H1 (cell line): ENCODE measurements around the gene POLG. TPM values are rescaled to one million over a fixed set of nuclear protein-coding genes. Genes with fewer than 3 reads are reported as not detected.

Experiments used
- CTCF ChIA-PET: fragments of 300-600 bp; sonication (Branson Sonifier 250); formaldehyde crosslinking; loops from one replicate; lab custom pipeline; 2021; ENCODE audit not compliant: partially characterized antibody; lab: Charles Lee
- POLR2A ChIA-PET: fragments of 300-600 bp; sonication (Branson Sonifier 250); formaldehyde crosslinking; loops from one replicate; lab custom pipeline; 2021; ENCODE audit warnings: inconsistent platforms; ENCODE audit not compliant: partially characterized antibody; lab: Charles Lee
- DNase-seq, 2 experiments: peaks; one replicate each; pipeline versions ENCODE4 v3.0.0 to v3.0.0-alpha.2; 2010 to 2022; ENCODE audit warnings: low spot score in 2 of 2, low read depth in 1 of 2, mixed read lengths in 1 of 2
- FAIRE-seq: peaks from 2 replicates; lab custom pipeline; 2011; peaks lifted over from hg19 to GRCh38; lab: Jason Lieb, UNC
- H2AFZ ChIP-seq: 2 replicates; pipeline ENCODE4 v1.8.1; 2012; ENCODE audit warnings: low read length, inconsistent platforms
- H2AK5ac ChIP-seq: 2 replicates; pipeline ENCODE4 v1.6.1; 2013; ENCODE audit warnings: low read depth, low read length
- H2BK120ac ChIP-seq: replicated peaks from 2 replicates; pipeline ENCODE3; 2013; ENCODE audit warnings: low read depth, low read length, inconsistent platforms
- H2BK12ac ChIP-seq: 2 replicates; pipeline ENCODE4 v1.6.1; 2013; ENCODE audit warnings: low read depth, low read length
- H2BK15ac ChIP-seq: 2 replicates; pipeline ENCODE4 v1.6.1; 2013; ENCODE audit warnings: low read length
- H2BK20ac ChIP-seq: 2 replicates; pipeline ENCODE4 v1.6.1; 2013; ENCODE audit warnings: low read length
- H2BK5ac ChIP-seq: 2 replicates; pipeline ENCODE4 v1.6.1; 2013; ENCODE audit warnings: low read depth, low read length
- H3K14ac ChIP-seq: 2 replicates; pipeline ENCODE4 v1.6.1; 2013; ENCODE audit warnings: inconsistent platforms; ENCODE audit not compliant: insufficient read length
- H3K18ac ChIP-seq: 2 replicates; pipeline ENCODE4 v1.6.1; 2013; ENCODE audit warnings: low read length; ENCODE audit errors: extremely low read depth
- H3K23ac ChIP-seq: 2 replicates; pipeline ENCODE4 v1.6.1; 2013; ENCODE audit warnings: inconsistent platforms; ENCODE audit not compliant: insufficient read length
- H3K23me2 ChIP-seq: 2 replicates; pipeline ENCODE4 v1.6.1; 2013; ENCODE audit warnings: low read depth, low read length
- H3K27ac ChIP-seq: 2 replicates; pipeline ENCODE4 v1.6.1; 2011; ENCODE audit warnings: low read depth, low read length, inconsistent platforms
- H3K27me3 ChIP-seq, 4 experiments: replicated peaks in 1 of 4; 1 replicate in 1 of 4; 2 replicates in 3 of 4; pipeline versions ENCODE4 v1.6.1 to v1.8.1; 2011 to 2013; ENCODE audit warnings: low read length in 3 of 4, mild to moderate bottlenecking in 3 of 4, inconsistent platforms in 2 of 4, mixed read lengths in 2 of 4, moderate library complexity in 1 of 4; ENCODE audit not compliant: control insufficient read depth in 3 of 4, insufficient read depth in 3 of 4; ENCODE audit errors: extremely low read depth in 1 of 4
- H3K36me3 ChIP-seq, 4 experiments: 2 replicates each; pipeline versions ENCODE4 v1.6.1 to v1.8.1; 2011 to 2013; ENCODE audit warnings: mild to moderate bottlenecking in 4 of 4, low read length in 3 of 4, moderate library complexity in 2 of 4, control low read depth in 1 of 4, inconsistent platforms in 1 of 4; ENCODE audit not compliant: insufficient read depth in 4 of 4, control insufficient read depth in 2 of 4
- H3K4ac ChIP-seq: replicated peaks from 2 replicates; pipeline ENCODE3; 2013; ENCODE audit warnings: low read length, low read depth, mixed read lengths, inconsistent platforms; ENCODE audit not compliant: insufficient read length
- H3K4me1 ChIP-seq, 4 experiments: replicated peaks in 1 of 4; 1 replicate in 1 of 4; 2 replicates in 3 of 4; pipeline versions ENCODE4 v1.6.1 to v1.8.1; 2011 to 2013; ENCODE audit warnings: low read length in 3 of 4, inconsistent platforms in 2 of 4, mixed read lengths in 1 of 4; ENCODE audit not compliant: insufficient read depth in 4 of 4, control insufficient read depth in 3 of 4
- H3K4me2 ChIP-seq, 2 experiments: 2 replicates each; pipeline versions ENCODE4 v1.6.1 to v1.8.1; 2011 to 2013; ENCODE audit warnings: low read depth in 2 of 2, low read length in 2 of 2, control low read depth in 1 of 2, inconsistent platforms in 1 of 2, mild to moderate bottlenecking in 1 of 2; ENCODE audit not compliant: insufficient read depth in 1 of 2
- H3K4me3 ChIP-seq, 4 experiments: fragments of 200-600, 300-600 bp in 1 of 4; sonication (generic), shearing (Covaris generic), sonication (Bioruptor Twin) in 1 of 4; 2 replicates each; pipeline versions ENCODE4 v1.5.1 to v1.8.1; 2011 to 2016; ENCODE audit warnings: low read length in 4 of 4, low read depth in 3 of 4, control low read depth in 2 of 4, inconsistent platforms in 2 of 4, mild to moderate bottlenecking in 2 of 4, mixed read lengths in 1 of 4, moderate library complexity in 1 of 4; ENCODE audit not compliant: insufficient read depth in 2 of 4; ENCODE audit errors: extremely low read depth in 1 of 4
- H3K56ac ChIP-seq: replicated peaks from 2 replicates; pipeline ENCODE3; 2013; ENCODE audit warnings: low read depth, mild to moderate bottlenecking, mixed read lengths, low read length, inconsistent platforms; ENCODE audit not compliant: insufficient read length
- H3K79me1 ChIP-seq: 2 replicates; pipeline ENCODE4 v1.6.1; 2013; ENCODE audit warnings: low read depth, low read length, control low read depth
- H3K79me2 ChIP-seq, 2 experiments: 2 replicates each; pipeline versions ENCODE4 v1.6.1 to v1.8.1; 2012 to 2013; ENCODE audit warnings: low read length in 2 of 2, mild to moderate bottlenecking in 2 of 2, inconsistent platforms in 1 of 2; ENCODE audit not compliant: insufficient read depth in 2 of 2, control insufficient read depth in 1 of 2
- H3K9ac ChIP-seq, 4 experiments: replicated peaks in 1 of 4; 1 replicate in 1 of 4; 2 replicates in 3 of 4; pipeline versions ENCODE4 v1.6.1 to v1.8.1; 2011 to 2013; ENCODE audit warnings: low read depth in 3 of 4, low read length in 3 of 4, control low read depth in 2 of 4, mild to moderate bottlenecking in 2 of 4, moderate library complexity in 2 of 4, inconsistent platforms in 1 of 4; ENCODE audit errors: extremely low read depth in 1 of 4
- H3K9me3 ChIP-seq, 2 experiments: 2 replicates each; pipeline versions ENCODE4 v1.6.1 to v1.8.1; 2012 to 2013; ENCODE audit warnings: mild to moderate bottlenecking in 2 of 2, moderate library complexity in 2 of 2, control low read depth in 1 of 2, inconsistent platforms in 1 of 2, low read depth in 1 of 2, low read length in 1 of 2, mixed read lengths in 1 of 2; ENCODE audit not compliant: insufficient read depth in 2 of 2
- H4K20me1 ChIP-seq, 2 experiments: replicated peaks in 1 of 2; 2 replicates each; pipeline versions ENCODE3 to v1.8.1; 2011 to 2013; ENCODE audit warnings: inconsistent platforms in 2 of 2, low read length in 2 of 2, mild to moderate bottlenecking in 1 of 2; ENCODE audit not compliant: insufficient read depth in 2 of 2, control insufficient read depth in 1 of 2
- H4K5ac ChIP-seq: 2 replicates; pipeline ENCODE4 v1.6.1; 2013; ENCODE audit warnings: low read length, low read depth, mixed read lengths, inconsistent platforms; ENCODE audit not compliant: insufficient read length
- H4K8ac ChIP-seq: 2 replicates; pipeline ENCODE4 v1.8.0; 2013; ENCODE audit warnings: mild to moderate bottlenecking, moderate library complexity, low read length, inconsistent platforms; ENCODE audit not compliant: insufficient read depth; ENCODE audit errors: extremely low read depth
- H4K91ac ChIP-seq: replicated peaks from 2 replicates; pipeline ENCODE3; 2013; ENCODE audit warnings: low read length, mixed read lengths, inconsistent platforms; ENCODE audit not compliant: insufficient read length
- HDAC6 ChIP-seq: IDR thresholded peaks from one replicate; pipeline ENCODE4 v1.7.1; 2012; ENCODE audit warnings: low read depth, mild to moderate bottlenecking, inconsistent platforms, low read length, moderate library complexity
- KDM4A ChIP-seq: IDR thresholded peaks from one replicate; pipeline ENCODE4 v1.7.1; 2012; ENCODE audit warnings: low read depth, mild to moderate bottlenecking, moderate library complexity, low read length, inconsistent platforms; ENCODE audit not compliant: severe bottlenecking
- RAD21 ChIP-seq, 2 experiments: IDR thresholded peaks in 1 of 2; conservative IDR thresholded peaks in 1 of 2; 2 replicates each; pipeline ENCODE4 v1.6.1; 2011; ENCODE audit warnings: low read depth in 2 of 2, low read length in 2 of 2, improper control_type of control experiment in 1 of 2, inconsistent platforms in 1 of 2, mild to moderate bottlenecking in 1 of 2, moderate library complexity in 1 of 2
- WGBS, 2 experiments: shearing (Covaris generic) in 1 of 2; methylation state at CpG; one replicate each; pipeline versions ENCODE4 v1.1.6 to v1.1.7; 2013 to 2015; ENCODE audit warnings: low lambda C conversion rate in 2 of 2, mixed read lengths in 2 of 2, inconsistent platforms in 1 of 2, low coverage in 1 of 2, missing lambda C conversion rate in 1 of 2; ENCODE audit not compliant: insufficient replicate concordance in 2 of 2, insufficient coverage in 1 of 2, insufficient read length in 1 of 2; ENCODE audit errors: extremely low coverage in 1 of 2, missing lambda C conversion rate in 1 of 2; 5-methylcytosine and 5-hydroxymethylcytosine counted together
- polyA plus RNA-seq, 7 experiments: library from polyadenylated mRNA; depleted of rRNA in 3 of 7; stranded (reverse) in 5 of 7; unstranded in 2 of 7; fragments of >200 nt in 5 of 7; fragments of 200-250 nt in 2 of 7; gene quantifications; 1 replicate in 5 of 7; 2 replicates in 1 of 7; 4 replicates in 1 of 7; pipeline versions ENCODE4 v1.2.1 to v1.2.3, GENCODE V29; 2011 to 2013; ENCODE audit warnings: missing spikeins in 2 of 7, mixed read lengths in 2 of 7
- total RNA-seq: library from RNA; stranded (reverse); fragmentation: NEBNext Ultra II Directional; extraction: Animal tissue kit (Norgen Biotek cat#: 25700); gene quantifications from 2 replicates; pipeline ENCODE4 v1.2.1, GENCODE V29; 2021
- TF ChIP-seq, protein P1 (sequence below), 3 experiments: IDR thresholded peaks; 1 replicate in 2 of 3; 2 replicates in 1 of 3; pipeline versions ENCODE4 v1.5.1 to v1.6.1; 2011; ENCODE audit warnings: low read length in 3 of 3, mild to moderate bottlenecking in 3 of 3, inconsistent platforms in 2 of 3, low read depth in 1 of 3, moderate library complexity in 1 of 3; ENCODE audit not compliant: insufficient read depth in 1 of 3; ENCODE audit errors: control extremely low read depth in 1 of 3

The POLG gene
- total and polyA plus RNA-seq, 2 of the 8 experiments (the other 6 are each of a cell fraction or from before 2014, with no cell fraction given) = 14.8 to 52.3 TPM

DNA sequence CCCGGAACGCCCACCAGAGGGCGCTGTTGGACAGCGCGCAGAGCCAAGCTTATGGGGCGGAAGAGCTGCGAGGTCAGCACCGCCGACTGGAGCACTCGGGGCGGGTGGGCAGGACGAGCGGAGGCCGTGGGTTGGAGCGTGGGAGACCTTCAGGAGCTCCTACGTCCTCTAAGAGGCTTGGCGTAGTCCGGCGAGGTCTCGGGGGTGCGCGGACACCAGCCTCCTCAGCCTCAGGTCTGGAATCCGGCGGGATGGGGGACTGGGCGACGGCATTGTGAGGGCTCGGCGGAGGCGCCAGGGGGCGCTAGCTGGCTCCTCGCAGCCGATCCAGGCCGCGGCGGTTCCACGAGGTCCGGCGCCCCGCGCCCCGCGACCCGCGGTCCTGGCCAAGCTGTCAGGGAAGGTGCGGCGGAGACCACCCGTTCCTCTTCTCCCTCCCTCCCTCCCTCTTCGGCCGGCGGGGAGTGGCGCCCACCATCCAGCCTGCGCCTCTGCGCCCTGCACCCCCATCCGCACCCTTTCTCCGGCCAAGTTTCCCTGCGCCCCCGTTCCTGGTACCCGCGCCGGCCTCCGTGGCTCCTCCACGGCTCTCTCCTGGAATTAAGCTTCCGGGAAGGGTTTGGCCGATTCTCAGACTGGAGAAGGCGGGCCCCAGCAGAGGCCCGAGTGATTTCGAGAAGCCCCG, 24.3 kb upstream of the POLG start:
- WGBS, 2 experiments = 6% methylated on average over 35 of the region's 68 CpGs; no CpG with 5 or more reads in 1 of the 2 experiments
- H3K79me1 ChIP-seq = no peaks in the 10 kb centered on the region
- no peak overlapping the region for H2BK120ac ChIP-seq
- no peak overlapping the region for H3K56ac ChIP-seq
- peaks cover 10 to 23% of the 10 kb centered on the region in 2 experiments for H4K20me1 ChIP-seq
- no peak overlapping the region for H4K5ac ChIP-seq
- H2AK5ac ChIP-seq = no peak overlapping the region
- H3K14ac ChIP-seq = no peak overlapping the region
- peak overlapping the region in 3 of 4 experiments; percentile 25 to 58 (median 45); a peak in 5 of 8 replicates for H3K4me3 ChIP-seq
- H3K23ac ChIP-seq = no peak overlapping the region
- peaks cover 63 to 82% (median 72%) of the 10 kb centered on the region in 4 experiments for H3K27me3 ChIP-seq
- DNase-seq = peak in 1 of 2 experiments; percentile 93
- H3K4me1 ChIP-seq = peaks cover 0 to 27% (median 13%) of the 10 kb centered on the region in 4 experiments; a peak in 5 of 7 replicates
- peaks cover 0 to 7% (median 0%) of the 10 kb centered on the region in 4 experiments; a peak in 1 of 8 replicates for H3K36me3 ChIP-seq
- no peaks in the 10 kb centered on the region for H3K9me3 ChIP-seq
- H3K27ac ChIP-seq = no peak overlapping the region
- no peak overlapping the region for H2BK20ac ChIP-seq
- H3K9ac ChIP-seq = no peak overlapping the region
- TF ChIP-seq, protein P1, sequence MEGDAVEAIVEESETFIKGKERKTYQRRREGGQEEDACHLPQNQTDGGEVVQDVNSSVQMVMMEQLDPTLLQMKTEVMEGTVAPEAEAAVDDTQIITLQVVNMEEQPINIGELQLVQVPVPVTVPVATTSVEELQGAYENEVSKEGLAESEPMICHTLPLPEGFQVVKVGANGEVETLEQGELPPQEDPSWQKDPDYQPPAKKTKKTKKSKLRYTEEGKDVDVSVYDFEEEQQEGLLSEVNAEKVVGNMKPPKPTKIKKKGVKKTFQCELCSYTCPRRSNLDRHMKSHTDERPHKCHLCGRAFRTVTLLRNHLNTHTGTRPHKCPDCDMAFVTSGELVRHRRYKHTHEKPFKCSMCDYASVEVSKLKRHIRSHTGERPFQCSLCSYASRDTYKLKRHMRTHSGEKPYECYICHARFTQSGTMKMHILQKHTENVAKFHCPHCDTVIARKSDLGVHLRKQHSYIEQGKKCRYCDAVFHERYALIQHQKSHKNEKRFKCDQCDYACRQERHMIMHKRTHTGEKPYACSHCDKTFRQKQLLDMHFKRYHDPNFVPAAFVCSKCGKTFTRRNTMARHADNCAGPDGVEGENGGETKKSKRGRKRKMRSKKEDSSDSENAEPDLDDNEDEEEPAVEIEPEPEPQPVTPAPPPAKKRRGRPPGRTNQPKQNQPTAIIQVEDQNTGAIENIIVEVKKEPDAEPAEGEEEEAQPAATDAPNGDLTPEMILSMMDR (IDR thresholded peaks at IDR 0.05; ENCODE audit: control extremely low read depth in 1 of 3, insufficient read depth in 1 of 3, low read depth in 1 of 3, low read length in 3 of 3) = peak in 2 of 3 experiments; percentile 67 to 95; a peak in 3 of 4 replicates
- TF ChIP-seq KDM4A = peak; percentile 92
- TF ChIP-seq RAD21 (IDR thresholded peaks at IDR 0.05 in 1 of 2, conservative IDR thresholded peaks at IDR 0.05 in 1 of 2; ENCODE audit: low read depth in 2 of 2, low read length in 2 of 2) = peak; percentile 88 to 92
- TF ChIP-seq HDAC6 = no peak
- H2BK12ac ChIP-seq = peak overlapping the region; percentile 39; the same call in 1 of the 2 replicates
- H4K91ac ChIP-seq = no peak overlapping the region
- H3K79me2 ChIP-seq = no peaks in the 10 kb centered on the region
- H3K18ac ChIP-seq = no peak overlapping the region; the same call in 1 of the 2 replicates
- no peak overlapping the region for H3K4ac ChIP-seq
- H3K4me2 ChIP-seq = peak overlapping the region; percentile 0 to 99; a peak in 3 of 4 replicates
- H2AFZ ChIP-seq = peak overlapping the region; percentile 54; the same call in 1 of the 2 replicates
- ChIA-PET POLR2A (interaction anchor here (0.9 to 1.7 kb wide), 3 partner anchors 21 to 49 kb away, joined by 3 to 7 read pairs (median 4); no protein-coding TSS in a partner anchor), CTCF (interaction anchor here (0.5 to 18.6 kb wide), 31 partner anchors 9 to 1389 kb away, joined by 3 to 412 read pairs (median 8); partner anchors contain the start of genes POLG and RHCG)
- H3K23me2 ChIP-seq = no peaks in the 10 kb centered on the region; the same call in 1 of the 2 replicates
- H4K8ac ChIP-seq = peak overlapping the region; percentile 87
- FAIRE-seq = no peak
- no peak overlapping the region; the same call in 1 of the 2 replicates for H2BK15ac ChIP-seq
- no peak overlapping the region for H2BK5ac ChIP-seq
